Psoas muscle (tissue), 8 donors: ENCODE measurements around the gene STARD5. TPM values are rescaled to one million over a fixed set of nuclear protein-coding genes. Genes with fewer than 3 reads are reported as not detected.

Experiments
- ATAC-seq, 4 donors: fragments of 200-7000 bp; cut with Tn5 transposase; one replicate each; pipeline ENCODE4 v1.9.1; 2020; ENCODE audit warnings: moderate library complexity in 3 of 4, mild to moderate bottlenecking in 2 of 4
- DNase-seq, 2 donors: peaks; one replicate each; pipeline ENCODE4 v3.0.0-alpha.2; 2020
- H3K27ac ChIP-seq: fragments of 200-600 bp; one replicate; pipeline ENCODE4 v1.8.0; 2022
- H3K27me3 ChIP-seq, 3 donors: fragments of 200-600 bp in 1 of 3; one replicate each; pipeline versions ENCODE4 v1.6.1 to v1.8.0; 2013 to 2022; ENCODE audit warnings: low read length in 2 of 3, mild to moderate bottlenecking in 2 of 3, moderate library complexity in 1 of 3; ENCODE audit not compliant: insufficient read depth in 3 of 3
- H3K36me3 ChIP-seq, 2 donors: fragments of 200-600 bp in 1 of 2; one replicate each; pipeline versions ENCODE4 v1.6.1 to v1.8.0; 2013 to 2022; ENCODE audit warnings: low read depth in 1 of 2, mild to moderate bottlenecking in 1 of 2, moderate library complexity in 1 of 2; ENCODE audit not compliant: insufficient read depth in 1 of 2
- H3K4me1 ChIP-seq: fragments of 200-600 bp; one replicate; pipeline ENCODE4 v1.8.0; 2022
- H3K4me3 ChIP-seq: fragments of 200-600 bp; one replicate; pipeline ENCODE4 v1.8.0; 2022; ENCODE audit warnings: mild to moderate bottlenecking
- H3K9me3 ChIP-seq: fragments of 200-600 bp; one replicate; pipeline ENCODE4 v1.8.0; 2022
- WGBS, 3 donors: extraction: QIAGEN DNeasy Blood & Tissue Kit; methylation state at CpG; one replicate each; pipeline versions ENCODE4 v1.1.6 to v1.1.7; 2013; 5-methylcytosine and 5-hydroxymethylcytosine counted together
- intact Hi-C, 2 donors: fragments of 100-400 bp; cut with DNase I; formaldehyde crosslinking; loops; one replicate each; pipeline versions ENCODE4 v1.11.0 to v1.14.2; 2022
- polyA plus RNA-seq, 3 donors: library from polyadenylated mRNA; stranded (reverse); fragments of 200-250 nt; gene quantifications; one replicate each; pipeline ENCODE4 v1.2.3, GENCODE V29; 2013
- total RNA-seq, 4 donors: library from RNA; stranded (reverse); fragmentation: NEBNext Ultra II Directional in 2 of 4; extraction: Animal tissue kit (Norgen Biotek cat#: 25700) in 2 of 4; gene quantifications; one replicate each; pipeline versions ENCODE4 v1.2.1 to v1.2.4, GENCODE V29; 2021 to 2023
- TF ChIP-seq, protein P1 (sequence below): fragments of 200-600 bp; IDR thresholded peaks from one replicate; pipeline ENCODE4 v1.8.0; 2022; ENCODE audit warnings: antibody characterized with exemption
- donor health status: healthy with polysubstance abuse.
- donor health status: DM: no; HTN: no; CAD: no; lungs with moderate emphysema.
- donor health status: Bipolar disorder and iron deficiency.
- donor health status: healthy.
- donor health status: DM: yes; HTN: yes; CAD: no.
- donor health status: DM: no; HTN: no; CAD: no.
- donor health status: DM: no; HTN: no; CAD: no.
- donor health status: DM: yes; HTN: yes; CAD: no.

STARD5 gene
- total and polyA plus RNA-seq, 7 donors = 0.25 to 1.9 (median 0.64) TPM

GRCh38 chr15:81313686-81314085 lies 10.3 kb downstream of the STARD5 start:
- intact Hi-C loops = no loop called here
- Histone ChIP-seq H3K9me3 (no peaks in the 10 kb centered on the region), H3K27me3 (no peaks in the 10 kb centered on the region), H3K36me3 (peaks cover 0 to 8% of the 10 kb centered on the region in 2 donors), H3K27ac (no peak overlapping the region), H3K4me1 (no peaks in the 10 kb centered on the region), H3K4me3 (no peak overlapping the region)
- WGBS, 3 donors = 74 to 81% (median 76%) methylated on average over 5 of the region's 5 CpGs
- TF ChIP-seq, protein P1, sequence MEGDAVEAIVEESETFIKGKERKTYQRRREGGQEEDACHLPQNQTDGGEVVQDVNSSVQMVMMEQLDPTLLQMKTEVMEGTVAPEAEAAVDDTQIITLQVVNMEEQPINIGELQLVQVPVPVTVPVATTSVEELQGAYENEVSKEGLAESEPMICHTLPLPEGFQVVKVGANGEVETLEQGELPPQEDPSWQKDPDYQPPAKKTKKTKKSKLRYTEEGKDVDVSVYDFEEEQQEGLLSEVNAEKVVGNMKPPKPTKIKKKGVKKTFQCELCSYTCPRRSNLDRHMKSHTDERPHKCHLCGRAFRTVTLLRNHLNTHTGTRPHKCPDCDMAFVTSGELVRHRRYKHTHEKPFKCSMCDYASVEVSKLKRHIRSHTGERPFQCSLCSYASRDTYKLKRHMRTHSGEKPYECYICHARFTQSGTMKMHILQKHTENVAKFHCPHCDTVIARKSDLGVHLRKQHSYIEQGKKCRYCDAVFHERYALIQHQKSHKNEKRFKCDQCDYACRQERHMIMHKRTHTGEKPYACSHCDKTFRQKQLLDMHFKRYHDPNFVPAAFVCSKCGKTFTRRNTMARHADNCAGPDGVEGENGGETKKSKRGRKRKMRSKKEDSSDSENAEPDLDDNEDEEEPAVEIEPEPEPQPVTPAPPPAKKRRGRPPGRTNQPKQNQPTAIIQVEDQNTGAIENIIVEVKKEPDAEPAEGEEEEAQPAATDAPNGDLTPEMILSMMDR = no peak
- ATAC-seq = no peak
- DNase-seq = no peak

DNA sequence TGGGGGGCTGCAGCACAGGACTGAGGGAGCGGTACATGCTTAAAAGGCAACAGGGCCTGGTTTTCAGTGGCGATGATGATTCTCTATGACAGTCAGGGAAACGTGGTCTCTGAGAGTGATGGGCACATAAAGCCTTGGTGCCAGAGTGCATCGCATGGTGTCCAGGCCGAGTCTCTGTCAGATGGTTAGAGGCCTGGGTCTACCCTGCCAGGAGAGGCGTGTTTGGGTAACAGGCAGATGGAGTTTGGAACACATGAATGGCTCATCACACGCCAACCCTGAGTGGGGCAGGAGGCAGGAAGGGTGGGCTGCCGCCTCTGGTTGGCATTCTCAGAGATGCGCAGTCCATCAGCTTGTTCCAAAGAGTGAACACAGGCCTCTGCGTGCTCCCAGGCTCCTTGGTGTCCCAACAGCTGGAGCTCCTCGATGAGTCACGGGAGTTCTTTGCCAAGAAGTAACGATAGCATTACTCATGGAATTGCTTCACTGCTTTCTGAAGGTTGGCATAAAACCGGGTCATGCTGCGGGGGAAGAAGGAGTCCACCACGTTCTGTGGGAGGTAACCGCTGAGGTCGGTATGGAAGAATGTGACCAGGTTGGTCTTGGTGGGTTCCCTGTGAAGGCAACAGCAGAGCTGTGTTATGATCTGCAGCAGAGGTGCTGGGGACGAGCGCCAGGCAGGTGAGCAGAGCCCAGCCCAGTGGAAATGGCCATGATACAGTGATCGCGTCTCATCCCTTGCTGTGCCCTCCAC lies 11.0 kb downstream of the STARD5 start:
- TF ChIP-seq, protein P1 = no peak
- peak; percentile 82 to 90 (median 88) for ATAC-seq
- H3K36me3 ChIP-seq = peaks cover 0 to 3% of the 10 kb centered on the region in 2 donors
- peak; percentile 77 to 86 for DNase-seq
- WGBS, 3 donors = 53 to 66% (median 57%) methylated on average over 21 to 22 of the region's 22 CpGs
- H3K4me3 ChIP-seq = no peak overlapping the region
- no peaks in the 10 kb centered on the region for H3K27me3 ChIP-seq
- no peaks in the 10 kb centered on the region for H3K9me3 ChIP-seq
- intact Hi-C loops = no loop called here
- H3K4me1 ChIP-seq = no peaks in the 10 kb centered on the region
- peak overlapping the region; percentile 36 for H3K27ac ChIP-seq

GRCh38 chr15:81311752-81312464 lies 12.0 kb downstream of the STARD5 start:
- H3K4me3 ChIP-seq = no peak overlapping the region
- TF ChIP-seq, protein P1 = no peak
- no peaks in the 10 kb centered on the region for H3K9me3 ChIP-seq
- peak in 1 of 4 donors; percentile 39 for ATAC-seq
- no peaks in the 10 kb centered on the region for H3K27me3 ChIP-seq
- intact Hi-C loops = no loop called here
- no peak for DNase-seq
- no peak overlapping the region for H3K27ac ChIP-seq
- no peaks in the 10 kb centered on the region for H3K4me1 ChIP-seq
- H3K36me3 ChIP-seq = no peaks in the 10 kb centered on the region
- 81 to 86% (median 84%) methylated on average over 10 of the region's 10 CpGs for WGBS, 3 donors

DNA sequence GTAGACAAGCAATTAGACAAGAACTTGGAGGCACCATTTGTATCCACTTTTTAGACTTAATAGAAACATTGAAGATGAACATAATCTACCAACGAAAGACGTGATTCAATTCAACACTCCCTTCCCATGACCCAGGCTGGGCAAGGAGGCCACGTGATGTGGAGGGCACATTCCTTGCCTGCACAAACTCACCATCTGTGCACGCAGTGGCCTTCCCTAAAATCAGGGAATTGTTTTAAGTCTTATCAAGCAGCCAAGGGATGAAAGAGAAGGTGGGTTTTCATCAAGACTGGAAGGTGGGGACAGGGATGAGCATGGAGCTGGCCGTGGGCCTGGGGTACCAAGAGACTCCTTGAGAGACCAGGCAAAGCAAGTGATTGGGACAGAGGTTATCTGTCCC lies 13.5 kb downstream of the STARD5 start:
- DNase-seq = no peak

More for the DNA sequence above, 13.5 kb downstream of the STARD5 start:
- Histone ChIP-seq H3K27me3 (no peaks in the 10 kb centered on the region), H3K36me3 (peaks cover 0 to under 1% of the 10 kb centered on the region in 2 donors), H3K4me3 (no peak overlapping the region), H3K9me3 (no peaks in the 10 kb centered on the region), H3K4me1 (no peaks in the 10 kb centered on the region), H3K27ac (no peak overlapping the region)
- TF ChIP-seq, protein P1 = no peak
- 96 to 98% (median 97%) methylated on average over 5 of the region's 5 CpGs for whole genome bisulfite sequencing, 3 donors
- intact Hi-C loops = no loop called here
- ATAC-seq = no peak
